Epithelial cell of esophagus (primary cell): ENCODE data around the gene ZNF253.
"Not testable (repeated sequence)": the region's sequence is repeated elsewhere in the genome, so short reads cannot be mapped to it uniquely, and the experiment has no call there.

Source experiments
- DNase-seq: peaks from one replicate; pipeline ENCODE4 v3.0.0; 2010; ENCODE audit warnings: low read depth
- H3K4me3 ChIP-seq: 2 replicates; pipeline ENCODE4 v1.5.1; 2011; ENCODE audit warnings: mild to moderate bottlenecking, low read length, control low read depth
- TF ChIP-seq, protein P1 (sequence below): IDR thresholded peaks from 2 replicates; pipeline ENCODE4 v1.5.1; 2011; ENCODE audit warnings: low read depth, mild to moderate bottlenecking, low read length, control low read depth, inconsistent platforms; ENCODE audit not compliant: insufficient read depth; ENCODE audit errors: missing control alignments

Gene ZNF253

DNA sequence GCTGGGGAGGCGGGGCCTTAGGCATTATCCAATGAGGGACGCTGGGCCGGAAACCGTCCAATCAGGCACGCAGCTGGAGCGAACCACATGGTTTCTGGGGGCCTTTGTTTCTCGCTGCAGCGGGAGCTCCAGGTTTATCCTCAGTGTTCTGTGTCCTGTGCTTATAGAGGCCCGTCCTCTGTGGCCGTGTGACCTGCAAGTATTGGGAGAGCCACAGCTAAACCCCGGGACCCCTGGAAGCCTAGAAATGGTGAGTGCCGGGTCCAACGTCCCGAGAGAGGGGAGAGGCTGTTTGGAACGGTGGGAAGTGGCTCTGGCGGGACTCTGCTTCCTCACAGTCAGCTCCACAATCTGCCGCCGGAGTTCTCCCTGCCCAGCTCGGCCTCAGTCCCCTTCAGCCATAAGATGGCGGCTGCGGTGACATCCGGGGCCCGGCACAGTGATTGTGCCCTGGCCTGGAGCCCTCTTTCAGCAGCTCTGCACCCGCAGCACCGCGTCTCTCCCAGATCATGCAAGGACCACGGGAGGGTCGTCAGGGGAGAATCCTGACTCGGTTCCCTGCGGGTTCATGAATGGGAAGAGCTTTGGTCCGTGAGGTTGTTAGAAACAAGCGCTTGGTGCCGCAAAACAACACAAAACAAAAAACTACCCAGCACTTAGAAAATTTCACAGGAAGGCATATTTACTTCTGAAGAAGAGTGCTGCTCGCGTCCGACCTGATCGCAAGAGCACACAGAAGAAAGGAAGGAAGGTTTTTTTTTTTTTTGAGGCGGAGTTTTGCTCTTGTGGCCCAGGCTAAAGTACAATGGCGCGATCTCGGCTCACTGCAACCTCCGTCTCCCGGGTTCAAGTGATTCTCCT lies at the start of gene ZNF253:
Gene ZNF253, plus strand, starts transcription at position 133 of the 861 bp plus-strand sequence. Its CDS starts 115 bp downstream, at position 248.
- DNase-seq: peak; percentile 95
- peak within 1 kb of the TSS; percentile 92 for H3K4me3 ChIP-seq
- TF ChIP-seq, protein P1, sequence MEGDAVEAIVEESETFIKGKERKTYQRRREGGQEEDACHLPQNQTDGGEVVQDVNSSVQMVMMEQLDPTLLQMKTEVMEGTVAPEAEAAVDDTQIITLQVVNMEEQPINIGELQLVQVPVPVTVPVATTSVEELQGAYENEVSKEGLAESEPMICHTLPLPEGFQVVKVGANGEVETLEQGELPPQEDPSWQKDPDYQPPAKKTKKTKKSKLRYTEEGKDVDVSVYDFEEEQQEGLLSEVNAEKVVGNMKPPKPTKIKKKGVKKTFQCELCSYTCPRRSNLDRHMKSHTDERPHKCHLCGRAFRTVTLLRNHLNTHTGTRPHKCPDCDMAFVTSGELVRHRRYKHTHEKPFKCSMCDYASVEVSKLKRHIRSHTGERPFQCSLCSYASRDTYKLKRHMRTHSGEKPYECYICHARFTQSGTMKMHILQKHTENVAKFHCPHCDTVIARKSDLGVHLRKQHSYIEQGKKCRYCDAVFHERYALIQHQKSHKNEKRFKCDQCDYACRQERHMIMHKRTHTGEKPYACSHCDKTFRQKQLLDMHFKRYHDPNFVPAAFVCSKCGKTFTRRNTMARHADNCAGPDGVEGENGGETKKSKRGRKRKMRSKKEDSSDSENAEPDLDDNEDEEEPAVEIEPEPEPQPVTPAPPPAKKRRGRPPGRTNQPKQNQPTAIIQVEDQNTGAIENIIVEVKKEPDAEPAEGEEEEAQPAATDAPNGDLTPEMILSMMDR: no peak

DNA sequence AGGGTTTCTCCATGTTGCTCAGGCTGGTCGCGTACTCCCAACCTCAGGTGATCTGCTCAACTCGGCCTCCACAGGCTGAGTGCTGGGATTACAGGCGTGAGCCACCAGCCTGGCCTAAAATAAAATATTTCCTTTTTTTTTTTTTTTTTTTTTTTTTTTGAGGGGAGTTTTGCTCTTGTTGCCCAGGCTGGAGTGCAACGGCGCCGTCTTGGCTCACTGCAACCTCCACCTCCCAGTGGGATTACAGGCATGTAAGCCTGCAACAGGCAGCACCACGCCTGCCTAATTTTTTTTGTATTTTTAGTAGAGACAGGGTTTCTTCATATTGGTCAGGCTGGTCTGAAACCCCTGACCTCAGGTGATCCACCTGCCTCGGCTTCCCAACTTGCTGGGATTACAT lies 49.0 kb upstream of the ZNF253 start:
- TF ChIP-seq, protein P1: no peak
- no peak for DNase-seq
- H3K4me3 ChIP-seq: no peak overlapping the region

DNA sequence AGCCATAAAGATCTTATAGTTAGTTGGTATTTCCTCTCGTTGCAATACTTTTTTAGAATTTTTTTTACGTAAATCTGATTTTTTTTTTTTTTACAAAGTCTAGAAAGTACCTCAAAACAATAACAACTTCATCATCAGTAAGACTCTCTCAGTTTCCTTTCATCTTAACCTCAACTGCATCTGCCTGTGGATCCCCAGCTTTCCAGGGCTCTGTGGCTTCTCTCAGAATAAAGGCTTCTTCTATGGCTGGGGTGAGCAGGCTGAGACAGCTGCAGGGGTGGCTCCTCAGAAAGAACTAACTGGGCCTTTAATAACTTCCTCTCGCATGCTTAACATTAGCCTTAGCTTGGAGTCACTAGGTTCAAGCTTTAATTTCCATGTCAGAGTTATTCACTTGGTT lies 48.3 kb upstream of the ZNF253 start:
- TF ChIP-seq, protein P1: no peak
- DNase-seq: no peak
- H3K4me3 ChIP-seq: no peak overlapping the region

DNA sequence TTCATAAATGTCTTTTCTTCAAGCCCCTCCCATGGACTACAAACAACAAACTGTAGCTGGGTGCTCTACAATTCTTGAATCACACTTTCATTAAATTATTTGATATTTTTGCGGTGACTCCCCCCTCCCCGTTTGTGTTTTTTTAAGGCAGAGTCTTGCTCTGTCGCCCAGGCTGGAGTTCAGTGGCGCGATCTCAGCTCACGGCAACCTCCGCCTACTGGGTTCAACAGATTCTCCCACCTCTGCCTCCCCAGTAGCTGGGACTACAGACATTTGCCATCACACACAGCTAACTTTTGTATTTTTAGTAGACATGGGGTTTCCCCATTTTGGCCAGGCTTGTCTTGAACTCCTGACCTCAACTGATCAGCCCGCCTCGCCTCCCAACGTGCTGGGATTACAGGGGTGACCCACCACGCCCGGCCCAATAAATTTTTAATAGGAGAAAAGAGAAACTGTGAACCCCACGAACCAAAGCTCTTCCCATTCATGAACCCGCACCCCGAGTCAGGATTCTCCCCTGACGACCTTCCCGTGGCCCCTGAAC lies 44.8 kb upstream of the ZNF253 start:
- TF ChIP-seq, protein P1: no peak
- H3K4me3 ChIP-seq: peak overlapping the region; percentile 89
- DNase-seq: no peak

DNA sequence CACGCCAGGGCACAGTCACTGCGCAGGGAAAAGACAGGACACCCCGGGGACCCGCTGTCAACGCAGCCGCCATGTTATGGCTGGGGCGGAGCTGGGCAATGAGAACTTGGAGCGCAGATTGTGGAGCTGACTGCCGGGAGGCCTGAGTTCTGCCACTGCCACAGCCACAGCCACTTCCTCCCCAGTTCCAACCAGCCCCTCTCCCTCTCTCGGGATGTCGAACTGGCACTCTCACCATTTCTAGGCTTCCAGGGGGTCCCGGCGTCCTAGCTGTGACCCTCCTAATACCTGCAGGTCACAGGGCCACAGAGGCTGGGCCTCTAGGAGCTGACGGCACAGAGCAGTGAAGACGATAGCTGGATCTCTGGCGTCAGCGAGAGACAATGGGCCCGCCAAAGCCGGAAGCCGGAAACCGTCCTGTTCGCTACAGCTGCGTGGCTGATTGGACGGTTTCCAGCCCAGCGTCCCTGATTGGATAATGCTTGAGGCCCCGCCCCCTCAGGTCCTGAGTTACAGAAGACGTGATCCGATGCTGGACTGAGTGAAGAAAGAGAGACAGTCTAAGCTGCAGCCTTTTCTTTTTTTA lies 44.2 kb upstream of the ZNF253 start, which contains the start of gene ZNF506:
Gene ZNF506, minus strand, starts transcription at position 385 of the 586 bp plus-strand sequence. Its CDS starts 147 bp downstream, at position 238.
- TF ChIP-seq, protein P1: no peak
- H3K4me3 ChIP-seq: peak within 1 kb of the TSS; percentile 89
- peak; percentile 97 for DNase-seq

DNA sequence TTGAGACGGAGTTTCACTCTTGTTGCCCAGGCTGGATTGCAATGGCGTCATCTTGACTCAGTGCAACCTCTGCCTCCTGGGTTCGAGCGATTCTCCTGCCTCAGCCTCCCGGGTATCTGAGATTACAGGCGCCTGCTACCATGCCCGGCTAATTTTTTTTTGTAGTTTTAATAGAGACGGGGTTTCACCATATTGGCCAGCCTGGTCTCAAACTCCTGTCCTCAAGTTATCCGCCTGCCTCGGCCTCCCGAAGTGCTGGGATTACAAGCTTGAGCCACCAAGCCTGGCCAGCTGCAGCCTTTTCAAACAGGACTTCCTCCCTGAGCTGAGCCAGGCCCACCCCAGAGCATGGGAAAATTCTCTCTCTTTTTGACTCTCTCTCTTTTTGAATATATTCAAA lies 43.7 kb upstream of the ZNF253 start:
- DNase-seq: not testable (repeated sequence)
- H3K4me3 ChIP-seq: peak overlapping the region; percentile 89

DNA sequence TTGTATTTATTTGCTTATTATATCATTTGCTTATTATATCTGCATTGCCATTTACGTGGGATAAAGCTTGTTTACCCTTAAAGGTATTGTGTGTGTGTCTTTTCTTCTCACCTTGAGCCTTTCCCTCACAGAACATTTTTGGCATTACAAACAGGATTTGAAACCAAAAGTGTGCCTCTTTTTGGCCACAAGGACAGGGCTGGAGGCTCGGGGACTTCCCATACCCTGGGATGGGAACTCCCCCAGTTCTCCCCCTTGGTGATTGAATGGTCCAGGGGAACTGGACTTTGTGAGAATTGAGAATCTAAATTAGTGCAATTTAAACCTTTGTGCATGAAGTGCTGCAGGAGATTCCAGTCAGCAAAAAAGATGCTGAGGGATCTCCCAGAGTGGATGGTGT lies 41.8 kb upstream of the ZNF253 start:
- H3K4me3 ChIP-seq: no peak overlapping the region
- TF ChIP-seq, protein P1: no peak
- DNase-seq: no peak
